GM12891 (cell line): ENCODE results near the gene PPP2R1A.

ENCODE experiments used
- DNase-seq: peaks from one replicate; pipeline ENCODE4 v3.0.0; 2011; ENCODE audit warnings: low spot score; ENCODE audit not compliant: insufficient read length
- FAIRE-seq: peaks from 2 replicates; lab custom pipeline; 2011; peaks lifted over from hg19 to GRCh38; lab: Jason Lieb, UNC
- PAX5 ChIP-seq: IDR thresholded peaks from 2 replicates; pipeline ENCODE4 v1.6.1; 2011; ENCODE audit warnings: low read length, moderate library complexity, mild to moderate bottlenecking; ENCODE audit not compliant: insufficient read depth, severe bottlenecking
- POLR2A ChIP-seq: IDR thresholded peaks from 2 replicates; pipeline ENCODE4 v1.6.1; 2011; ENCODE audit warnings: low read depth, low read length, control low read depth
- POLR2AphosphoS5 ChIP-seq: IDR thresholded peaks from 2 replicates; pipeline ENCODE4 v1.6.1; 2011; ENCODE audit warnings: low read depth, low read length, control low read depth
- POU2F2 ChIP-seq: IDR thresholded peaks from 2 replicates; pipeline ENCODE4 v1.6.1; 2011; ENCODE audit warnings: low read depth, mild to moderate bottlenecking, control low read depth, low read length, moderate library complexity
- SPI1 ChIP-seq: IDR thresholded peaks from 2 replicates; pipeline ENCODE4 v1.6.1; 2011; ENCODE audit warnings: low read depth, low read length, control low read depth
- TAF1 ChIP-seq: IDR thresholded peaks from 2 replicates; pipeline ENCODE4 v1.6.1; 2011; ENCODE audit warnings: low read depth, low read length, control low read depth

The PPP2R1A gene

GRCh38 chr19:52219611-52220010, 29.8 kb downstream of the PPP2R1A start:
- no peak for TF ChIP-seq POU2F2
- no peak for TF ChIP-seq POLR2AphosphoS5
- no peak for TF ChIP-seq POLR2A
- TF ChIP-seq TAF1: no peak
- no peak for TF ChIP-seq SPI1
- TF ChIP-seq PAX5: no peak
- DNase-seq: no peak
- FAIRE-seq: no peak

DNA sequence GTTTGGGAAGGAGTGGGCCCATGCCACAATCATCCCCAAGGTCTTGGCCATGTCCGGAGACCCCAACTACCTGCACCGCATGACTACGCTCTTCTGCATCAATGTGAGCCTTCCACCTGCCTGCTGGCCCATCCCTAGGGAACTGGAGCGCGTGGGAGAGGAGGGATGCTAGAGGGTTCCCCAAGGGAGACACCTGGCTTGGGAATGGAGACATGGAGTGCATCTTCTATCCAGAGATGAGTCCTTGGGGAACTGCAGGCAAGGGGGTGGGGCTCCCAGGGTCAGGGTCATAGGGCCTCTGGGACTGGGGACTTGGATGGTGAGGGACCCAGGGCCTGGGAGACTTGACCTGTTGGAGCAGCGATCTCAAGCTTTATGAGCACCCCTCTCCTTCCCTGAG, 31.2 kb downstream of the PPP2R1A start:
- TF ChIP-seq POLR2AphosphoS5 (no peak), SPI1 (no peak), TAF1 (no peak), POLR2A (no peak), PAX5 (no peak), POU2F2 (no peak)
- DNase-seq (no peak), FAIRE-seq (no peak)

DNA sequence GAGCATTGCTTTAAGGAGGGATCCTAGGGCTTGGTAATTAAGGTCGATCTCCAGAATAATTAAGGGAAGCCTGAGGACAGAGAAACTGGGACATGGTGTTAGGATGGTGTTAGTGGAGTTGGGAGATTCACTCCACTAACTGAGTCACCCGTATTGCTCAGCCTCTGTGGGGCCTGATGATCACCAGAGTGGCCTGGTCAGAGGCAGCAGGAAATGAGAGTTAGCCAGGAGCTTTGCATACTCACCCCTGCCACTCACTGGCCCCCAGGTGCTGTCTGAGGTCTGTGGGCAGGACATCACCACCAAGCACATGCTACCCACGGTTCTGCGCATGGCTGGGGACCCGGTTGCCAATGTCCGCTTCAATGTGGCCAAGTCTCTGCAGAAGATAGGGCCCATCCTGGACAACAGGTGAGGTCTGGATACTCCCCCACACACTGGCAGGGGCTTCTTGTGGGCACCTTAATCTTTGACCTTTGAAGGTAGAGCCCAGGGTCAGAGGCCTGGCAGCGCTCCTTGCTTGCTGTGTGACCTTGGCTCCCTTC, 32.1 kb downstream of the PPP2R1A start:
- TF ChIP-seq SPI1: no peak
- TF ChIP-seq POU2F2: no peak
- peak; percentile 27; the same call in 1 of the 2 replicates for TF ChIP-seq POLR2AphosphoS5
- TF ChIP-seq PAX5: no peak
- DNase-seq (no peak), FAIRE-seq (no peak)

DNA sequence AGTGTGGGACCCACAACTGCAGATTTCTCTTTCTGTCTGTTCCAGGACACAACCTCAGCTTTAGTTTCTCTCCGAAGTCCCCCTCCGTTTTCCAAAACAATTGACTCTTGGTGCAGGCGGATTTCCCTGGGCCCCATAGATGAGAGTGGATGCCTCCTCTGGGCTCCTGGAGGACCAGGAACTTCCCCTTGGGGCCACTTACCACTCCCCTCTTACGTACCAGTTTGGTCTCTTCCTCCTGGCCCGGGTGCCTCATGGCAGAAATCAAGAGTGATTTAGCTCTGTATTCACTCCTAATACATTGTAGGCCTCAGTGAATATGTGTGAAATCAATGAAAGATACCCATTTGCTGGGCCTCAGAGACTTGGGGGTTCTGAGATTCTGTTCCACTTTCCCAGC, 34.4 kb downstream of the PPP2R1A start:
- DNase-seq (no peak), FAIRE-seq (no peak)
- TF ChIP-seq POLR2A (no peak), POLR2AphosphoS5 (no peak), PAX5 (no peak), TAF1 (no peak), POU2F2 (no peak), SPI1 (no peak)

DNA sequence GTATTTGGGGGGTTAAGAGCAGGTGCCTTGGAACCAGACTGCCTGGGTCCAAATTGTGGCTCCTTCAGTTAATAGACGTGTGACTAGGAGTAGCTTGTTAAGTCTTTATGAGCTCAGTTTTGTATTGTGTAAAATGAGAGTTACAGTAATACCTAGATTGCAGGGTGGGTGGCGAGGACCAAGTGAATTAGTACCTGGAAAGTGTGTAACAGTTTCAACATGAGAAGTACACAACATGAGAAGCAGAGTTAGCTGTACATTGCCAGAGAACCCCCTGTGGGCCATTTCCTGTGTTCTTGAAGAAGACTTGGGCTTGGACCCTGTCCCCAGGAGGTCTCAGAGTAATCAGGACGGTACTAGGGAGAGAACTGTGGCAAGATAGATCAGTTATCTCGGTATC, 36.8 kb downstream of the PPP2R1A start:
- DNase-seq (no peak), FAIRE-seq (no peak)
- TF ChIP-seq TAF1 (no peak), POLR2A (no peak), POU2F2 (no peak), PAX5 (no peak), SPI1 (no peak), POLR2AphosphoS5 (no peak)

GRCh38 chr19:52227196-52227940, 37.5 kb downstream of the PPP2R1A start:
- no peak for FAIRE-seq
- TF ChIP-seq SPI1 (no peak), POLR2A (no peak; the same call in 1 of the 2 replicates), POLR2AphosphoS5 (no peak; the same call in 1 of the 2 replicates), TAF1 (no peak), POU2F2 (no peak), PAX5 (no peak)
- no peak for DNase-seq

- DNase-seq: no peak
- no peak for FAIRE-seq
- peak; percentile 47; the same call in 1 of the 2 replicates for TF ChIP-seq POLR2A
- TF ChIP-seq SPI1: no peak
- TF ChIP-seq POLR2AphosphoS5: peak; percentile 37
These were observed 38.1 kb downstream of the PPP2R1A start for GRCh38 chr19:52227980-52228379.

GRCh38 chr19:52229524-52229923, 39.7 kb downstream of the PPP2R1A start:
- peak; percentile 63; the same call in 1 of the 2 replicates for TF ChIP-seq POLR2AphosphoS5
- no peak for TF ChIP-seq TAF1
- FAIRE-seq: no peak
- DNase-seq: no peak

GRCh38 chr19:52230685-52231084, 40.8 kb downstream of the PPP2R1A start:
- TF ChIP-seq POLR2AphosphoS5 (peak; percentile 49; the same call in 1 of the 2 replicates), POLR2A (no peak), POU2F2 (no peak), SPI1 (no peak), PAX5 (no peak), TAF1 (no peak)
- FAIRE-seq: peak; percentile 56
- DNase-seq: no peak

DNA sequence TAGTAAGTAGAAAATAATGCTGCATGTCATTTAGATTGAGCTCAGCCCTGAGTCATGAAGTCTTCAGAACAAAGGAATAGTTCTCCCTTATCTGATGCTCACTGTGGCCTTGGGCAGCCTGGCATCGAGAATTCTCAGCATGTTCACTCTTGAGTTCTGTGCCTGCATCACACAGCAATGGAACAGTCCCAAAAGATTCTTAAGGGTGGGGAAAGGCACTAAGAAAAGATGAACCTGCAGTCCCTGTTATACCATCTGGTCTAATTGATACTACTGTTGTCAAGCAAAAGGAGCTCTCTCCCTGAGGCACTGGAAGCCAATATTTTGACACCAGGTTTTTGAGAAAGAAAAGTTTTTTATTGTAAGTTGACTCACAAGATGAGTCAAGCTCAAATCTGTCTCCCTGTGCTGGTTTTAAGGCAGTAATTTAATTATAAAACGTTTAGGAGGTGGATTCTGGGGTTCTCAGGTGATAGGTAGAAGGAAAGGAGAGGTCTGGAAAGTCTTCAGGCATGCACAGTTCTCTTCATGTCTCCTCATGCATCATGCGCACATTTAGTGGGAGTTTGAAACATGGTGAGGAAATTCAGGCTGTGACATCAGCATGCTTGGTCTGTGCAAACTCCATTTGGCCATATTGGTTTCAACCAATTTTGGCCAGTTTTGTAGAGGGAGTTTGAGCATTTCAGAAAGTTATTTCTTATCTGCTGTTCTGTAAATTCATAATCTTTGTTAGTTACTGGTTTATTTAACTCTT, 41.5 kb downstream of the PPP2R1A start:
- DNase-seq: no peak
- TF ChIP-seq POLR2AphosphoS5 (no peak), PAX5 (no peak), TAF1 (no peak), POLR2A (peak; percentile 43; the same call in 1 of the 2 replicates), SPI1 (no peak)
- no peak for FAIRE-seq
